ENCODE results near the gene ZNF513.
A peak's percentile ranks its signal among the peaks of the same experiment; 100 is the strongest.
"Not testable (repeated sequence)": the region's sequence is repeated elsewhere in the genome, so short reads cannot be mapped to it uniquely, and the experiment has no call there.

The ZNF513 gene

GRCh38 chr2:27380626-27381545 is at the start of gene ZNF513:
Gene ZNF513 (minus strand): TSS chr2:27380734. CDS start chr2:27380526, 208 bp downstream.
- Mint-ChIP-seq H3K9me3 (no peaks in the 10 kb centered on the region), H3K4me3 (peak within 1 kb of the TSS; percentile 88), H3K4me1 (ENCODE audit: low read depth) (peaks cover 45% of the 10 kb centered on the region), H3K36me3 (ENCODE audit: low read depth) (peaks cover 70% of the 10 kb centered on the region), H3K27ac (peak within 1 kb of the TSS; percentile 95), H3K27me3 (no peaks in the 10 kb centered on the region)

GRCh38 chr2:27428978-27429541 is 48.5 kb upstream of the ZNF513 start:
- Mint-ChIP-seq H3K9me3 (no peaks in the 10 kb centered on the region), H3K27ac (peak overlapping the region; percentile 99), H3K4me1 (ENCODE audit: low read depth) (peaks cover 36% of the 10 kb centered on the region), H3K36me3 (ENCODE audit: low read depth) (peaks cover 20% of the 10 kb centered on the region), H3K4me3 (peak overlapping the region; percentile 93), H3K27me3 (no peaks in the 10 kb centered on the region)

- Mint-ChIP-seq H3K4me3 (peak within 1 kb of the TSS; percentile 93), H3K4me1 (ENCODE audit: low read depth) (peaks cover 36% of the 10 kb centered on the region), H3K27ac (peak within 1 kb of the TSS; percentile 99), H3K27me3 (no peaks in the 10 kb centered on the region), H3K9me3 (no peaks in the 10 kb centered on the region), H3K36me3 (ENCODE audit: low read depth) (peaks cover 13% of the 10 kb centered on the region)
Measured at GRCh38 chr2:27428213-27428977, 47.9 kb upstream of the ZNF513 start, which contains the start of gene NRBP1. Gene NRBP1 (plus strand): TSS chr2:27428631. CDS start chr2:27433274, 4,643 bp downstream.

GRCh38 chr2:27427863-27428212 is 47.3 kb upstream of the ZNF513 start:
- Mint-ChIP-seq H3K4me1 (ENCODE audit: low read depth) (peaks cover 36% of the 10 kb centered on the region), H3K27me3 (no peaks in the 10 kb centered on the region)

GRCh38 chr2:27425039-27425438 is 44.5 kb upstream of the ZNF513 start:
- H3K27me3 Mint-ChIP-seq; H3K4me3 Mint-ChIP-seq; H3K9me3 Mint-ChIP-seq; H3K36me3 Mint-ChIP-seq (ENCODE audit: low read depth); H3K27ac Mint-ChIP-seq: not testable (repeated sequence)
- H3K4me1 Mint-ChIP-seq (ENCODE audit: low read depth): peaks cover 19% of the 10 kb centered on the region

More at GRCh38 chr2:27427863-27428212, 47.3 kb upstream of the ZNF513 start:
- Mint-ChIP-seq H3K4me3 (peak overlapping the region; percentile 93), H3K9me3 (no peaks in the 10 kb centered on the region), H3K27ac (peak overlapping the region; percentile 90), H3K36me3 (ENCODE audit: low read depth) (peaks cover 9% of the 10 kb centered on the region)

- no peak overlapping the region for H3K4me3 Mint-ChIP-seq
- peaks cover 6% of the 10 kb centered on the region for H3K4me1 Mint-ChIP-seq (ENCODE audit: low read depth)
- no peaks in the 10 kb centered on the region for H3K36me3 Mint-ChIP-seq (ENCODE audit: low read depth)
- H3K27ac Mint-ChIP-seq: no peak overlapping the region
- no peaks in the 10 kb centered on the region for H3K27me3 Mint-ChIP-seq
- no peaks in the 10 kb centered on the region for H3K9me3 Mint-ChIP-seq
Measured at GRCh38 chr2:27422958-27423357, 42.4 kb upstream of the ZNF513 start.

- no peaks in the 10 kb centered on the region for H3K4me1 Mint-ChIP-seq (ENCODE audit: low read depth)
Measured at GRCh38 chr2:27421660-27422250, 41.2 kb upstream of the ZNF513 start.

GRCh38 chr2:27420996-27421395 is 40.5 kb upstream of the ZNF513 start:
- no peaks in the 10 kb centered on the region for H3K9me3 Mint-ChIP-seq
- H3K27me3 Mint-ChIP-seq: no peaks in the 10 kb centered on the region
- H3K4me3 Mint-ChIP-seq: no peak overlapping the region
- no peaks in the 10 kb centered on the region for H3K36me3 Mint-ChIP-seq (ENCODE audit: low read depth)
- no peaks in the 10 kb centered on the region for H3K4me1 Mint-ChIP-seq (ENCODE audit: low read depth)
- no peak overlapping the region for H3K27ac Mint-ChIP-seq

More at GRCh38 chr2:27421660-27422250, 41.2 kb upstream of the ZNF513 start:
- H3K27ac Mint-ChIP-seq: peak overlapping the region; percentile 32
- H3K36me3 Mint-ChIP-seq (ENCODE audit: low read depth): no peaks in the 10 kb centered on the region
- no peaks in the 10 kb centered on the region for H3K9me3 Mint-ChIP-seq
- H3K4me3 Mint-ChIP-seq: no peak overlapping the region
- H3K27me3 Mint-ChIP-seq: no peaks in the 10 kb centered on the region

GRCh38 chr2:27416151-27416550 is 35.6 kb upstream of the ZNF513 start:
- no peaks in the 10 kb centered on the region for H3K4me1 Mint-ChIP-seq (ENCODE audit: low read depth)
- peaks cover 3% of the 10 kb centered on the region for H3K9me3 Mint-ChIP-seq
- no peaks in the 10 kb centered on the region for H3K36me3 Mint-ChIP-seq (ENCODE audit: low read depth)
- H3K27me3 Mint-ChIP-seq: peaks cover 8% of the 10 kb centered on the region
- no peak overlapping the region for H3K27ac Mint-ChIP-seq
- H3K4me3 Mint-ChIP-seq: no peak overlapping the region

GRCh38 chr2:27412419-27413152 is 32.1 kb upstream of the ZNF513 start:
- no peak overlapping the region for H3K4me3 Mint-ChIP-seq
- peaks cover 12% of the 10 kb centered on the region for H3K4me1 Mint-ChIP-seq (ENCODE audit: low read depth)
- no peak overlapping the region for H3K27ac Mint-ChIP-seq
- peaks cover 8% of the 10 kb centered on the region for H3K27me3 Mint-ChIP-seq
- peaks cover 3% of the 10 kb centered on the region for H3K9me3 Mint-ChIP-seq
- H3K36me3 Mint-ChIP-seq (ENCODE audit: low read depth): peaks cover 6% of the 10 kb centered on the region

- Mint-ChIP-seq H3K36me3 (ENCODE audit: low read depth) (peaks cover 26% of the 10 kb centered on the region), H3K27ac (peak within 1 kb of the TSS; percentile 84), H3K4me1 (ENCODE audit: low read depth) (peaks cover 33% of the 10 kb centered on the region), H3K9me3 (peaks cover 3% of the 10 kb centered on the region), H3K27me3 (peaks cover 8% of the 10 kb centered on the region), H3K4me3 (peak within 1 kb of the TSS; percentile 94)
Measured at GRCh38 chr2:27409321-27410073, 29.0 kb upstream of the ZNF513 start, which contains the start of gene PPM1G. Gene PPM1G (minus strand): TSS chr2:27409591. CDS start chr2:27409422, 169 bp downstream.

- Mint-ChIP-seq H3K36me3 (ENCODE audit: low read depth) (peaks cover 34% of the 10 kb centered on the region), H3K27me3 (peaks cover 8% of the 10 kb centered on the region), H3K9me3 (peaks cover 3% of the 10 kb centered on the region), H3K4me1 (ENCODE audit: low read depth) (peaks cover 40% of the 10 kb centered on the region), H3K27ac (peak overlapping the region; percentile 84), H3K4me3 (peak overlapping the region; percentile 94)
Measured at GRCh38 chr2:27408601-27409320, 28.2 kb upstream of the ZNF513 start.

All from stimulated activated naive CD8-positive, alpha-beta T cell treated with anti-CD3 and anti-CD28 coated beads, Interleukin-15, Interleukin-2, amounts not matched to agents 100 ng/mL and 50 ng/mL, for 24 hours (primary cell).